RPMI8226 (cell line): Measurements from ENCODE around the gene P4HA1.
"Not testable (repeated sequence)": the region's sequence is repeated elsewhere in the genome, so short reads cannot be mapped to it uniquely, and the experiment has no call there.

Experiments
- DNase-seq: peaks from one replicate; pipeline ENCODE4 v3.0.0-alpha.2; 2015

Gene P4HA1

GRCh38 chr10:73096449-73097304, at the start of gene P4HA1:
P4HA1 (minus strand) TSS chr10:73096866; CDS start chr10:73074883, 21,983 bp downstream.
- peak; percentile 94 for DNase-seq

GRCh38 chr10:73141603-73142002, 44.9 kb upstream of the P4HA1 start:
- DNase-seq, result no peak

GRCh38 chr10:73139251-73139650, 42.6 kb upstream of the P4HA1 start:
- no peak for DNase-seq

GRCh38 chr10:73136627-73137026, 40.0 kb upstream of the P4HA1 start:
- DNase-seq, result no peak

- no peak for DNase-seq
Observed at GRCh38 chr10:73134727-73135126, 38.1 kb upstream of the P4HA1 start.

- no peak for DNase-seq
Observed at GRCh38 chr10:73131913-73132686, 35.4 kb upstream of the P4HA1 start.

- DNase-seq, result no peak
Observed at GRCh38 chr10:73131301-73131700, 34.6 kb upstream of the P4HA1 start.

- DNase-seq, result no peak
Observed at GRCh38 chr10:73126343-73126742, 29.7 kb upstream of the P4HA1 start.

GRCh38 chr10:73119952-73120351, 23.3 kb upstream of the P4HA1 start:
- DNase-seq, result no peak

GRCh38 chr10:73119457-73119856, 22.8 kb upstream of the P4HA1 start:
- DNase-seq, result no peak

GRCh38 chr10:73117976-73118743, 21.5 kb upstream of the P4HA1 start:
- DNase-seq, result no peak

GRCh38 chr10:73116017-73116416, 19.4 kb upstream of the P4HA1 start:
- DNase-seq, result no peak

GRCh38 chr10:73113551-73113950, 16.9 kb upstream of the P4HA1 start:
- no peak for DNase-seq

GRCh38 chr10:73112032-73112431, 15.4 kb upstream of the P4HA1 start:
- not testable (repeated sequence) for DNase-seq

- no peak for DNase-seq
Observed at GRCh38 chr10:73110345-73110849, 13.7 kb upstream of the P4HA1 start, which contains the start of gene NUDT13. NUDT13 (plus strand) TSS chr10:73110455; CDS start chr10:73114366, 3,911 bp downstream.

GRCh38 chr10:73109248-73109652, 12.6 kb upstream of the P4HA1 start:
- not testable (repeated sequence) for DNase-seq

- no peak for DNase-seq
Observed at GRCh38 chr10:73106301-73106700, 9.6 kb upstream of the P4HA1 start.

GRCh38 chr10:73099141-73099540, 2.5 kb upstream of the P4HA1 start:
- DNase-seq, result no peak

GRCh38 chr10:73097305-73097670, 622 bp upstream of the P4HA1 start:
- DNase-seq, result no peak

- DNase-seq, result peak; percentile 79
Observed at GRCh38 chr10:73096041-73096448, 621 bp downstream of the P4HA1 start.

- DNase-seq, result peak; percentile 58
Observed at GRCh38 chr10:73095481-73096021, 1.1 kb downstream of the P4HA1 start.

- no peak for DNase-seq
Observed at GRCh38 chr10:73094986-73095480, 1.6 kb downstream of the P4HA1 start.
